HG03520 (cell line): ENCODE data around the gene FRYL.
"Not testable (repeated sequence)": the region's sequence is repeated elsewhere in the genome, so short reads cannot be mapped to it uniquely, and the experiment has no call there.

Experiments
- ATAC-seq: cut with Tn5 transposase; IDR thresholded peaks from one replicate; pipeline ENCODE4 v1.9.1; 2021; ENCODE audit warnings: mild to moderate bottlenecking, moderate library complexity; ENCODE audit not compliant: unreplicated experiment

FRYL gene

DNA sequence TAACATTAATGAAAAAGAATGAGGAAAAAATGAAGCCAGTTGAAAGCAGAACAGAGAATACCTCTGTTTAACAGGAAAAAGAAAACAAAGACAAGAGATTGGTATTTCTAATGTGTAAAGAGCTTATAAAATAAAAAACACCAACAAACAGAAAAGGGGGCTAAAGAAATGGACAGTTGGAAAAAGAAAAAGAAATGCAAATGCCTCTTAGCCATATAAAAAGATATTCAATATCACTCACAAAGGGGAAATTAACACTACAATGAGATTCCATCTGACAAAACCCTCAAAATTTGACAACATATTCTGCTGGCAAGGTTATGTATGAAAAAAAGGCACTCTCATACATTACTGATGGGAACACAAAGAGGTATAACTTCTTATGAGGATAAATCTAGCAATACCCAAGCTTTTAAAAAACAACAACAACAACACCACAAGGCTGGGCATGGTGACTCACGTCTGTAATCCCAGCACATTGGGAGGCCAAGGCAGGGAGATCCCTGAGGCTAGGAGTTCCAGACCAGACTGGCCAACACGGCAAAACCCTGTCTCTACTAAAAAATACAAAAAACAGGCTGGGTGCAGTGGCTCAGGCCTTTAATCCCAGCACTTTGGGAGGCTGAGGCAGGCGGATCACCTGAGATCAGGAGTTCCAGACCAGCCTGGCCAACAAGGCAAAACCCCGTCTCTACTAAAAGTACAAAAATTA lies 75.8 kb downstream of the FRYL start:
- no peak for ATAC-seq

DNA sequence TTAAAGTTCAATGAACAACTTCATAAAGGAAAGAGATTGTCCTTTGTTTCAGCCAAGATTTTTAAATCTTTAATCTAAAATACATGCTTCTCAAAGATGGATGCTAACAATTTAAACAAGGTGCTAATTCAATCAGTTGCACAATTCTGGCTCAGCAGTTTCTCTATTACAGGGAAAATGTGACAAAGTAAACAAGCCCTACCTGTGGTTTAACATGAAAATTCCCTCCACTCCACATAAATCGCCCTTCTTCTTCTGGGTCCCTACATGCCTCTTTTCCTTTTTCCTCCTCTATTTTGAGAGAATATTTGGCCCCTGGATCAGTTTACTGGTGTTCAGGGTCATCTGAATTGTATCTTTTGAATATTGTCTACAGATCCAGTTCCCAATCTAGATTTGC lies 80.6 kb downstream of the FRYL start:
- no peak for ATAC-seq

DNA sequence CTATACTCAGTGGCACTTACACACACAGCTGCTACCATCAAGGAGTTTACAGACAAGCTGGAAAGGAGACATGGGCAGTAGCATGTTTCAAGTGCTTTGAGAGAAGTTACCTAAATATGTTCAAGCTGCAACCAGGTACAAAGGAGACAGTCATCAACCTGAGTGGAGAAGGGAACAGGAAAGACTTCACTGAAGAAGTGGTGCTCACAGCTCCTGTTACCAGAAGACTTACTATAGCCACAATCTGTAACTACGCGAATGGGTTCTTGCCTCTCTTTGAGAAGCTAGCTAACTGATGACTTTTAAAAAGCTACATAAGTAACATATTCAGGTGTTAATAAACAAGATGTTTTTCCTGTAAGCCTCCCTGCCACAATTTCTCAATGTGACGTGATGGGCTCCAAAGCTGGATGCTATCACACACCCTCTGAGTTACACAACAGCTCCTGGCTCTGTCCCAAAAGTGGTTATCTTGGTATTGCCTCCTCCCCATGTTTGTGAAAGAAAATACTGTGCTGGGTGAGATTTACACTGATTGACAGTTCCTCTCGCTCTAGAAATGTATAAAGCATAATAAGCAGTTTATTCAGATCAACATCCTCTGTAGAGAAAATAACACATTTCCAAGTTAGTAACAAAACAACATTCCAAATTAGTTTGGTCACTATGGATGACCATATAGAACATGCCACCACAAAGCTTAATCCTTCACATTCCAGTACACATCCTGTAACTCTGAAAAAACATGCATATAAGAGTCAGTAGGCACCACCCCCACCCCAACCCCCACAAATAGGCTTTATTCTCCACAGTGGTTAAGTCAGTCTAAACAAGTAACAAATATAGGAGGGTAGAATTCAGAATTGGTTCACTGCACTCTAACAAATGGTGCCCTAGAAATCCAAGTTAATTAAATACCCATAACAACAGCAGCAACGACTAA lies 81.8 kb downstream of the FRYL start:
- no peak for ATAC-seq

DNA sequence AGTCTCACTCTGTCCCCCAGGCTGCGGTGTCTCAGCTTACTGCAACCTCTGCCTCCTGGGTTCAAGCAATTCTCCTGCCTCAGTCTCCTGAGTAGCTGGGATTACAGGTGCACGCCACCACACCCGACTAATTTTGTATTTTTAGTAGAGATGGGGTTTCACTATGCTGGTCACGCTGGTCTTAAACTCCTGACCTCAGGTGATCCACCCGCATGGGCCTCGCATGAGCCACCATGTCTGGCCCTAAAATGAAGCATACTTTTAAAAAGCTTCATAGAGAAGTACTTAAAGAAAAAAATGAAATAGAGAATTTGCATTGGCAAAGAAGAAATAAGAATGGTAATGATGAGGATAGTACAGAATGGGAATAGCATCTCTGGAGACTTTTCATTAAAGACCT lies 82.6 kb downstream of the FRYL start:
- ATAC-seq, result not testable (repeated sequence)

DNA sequence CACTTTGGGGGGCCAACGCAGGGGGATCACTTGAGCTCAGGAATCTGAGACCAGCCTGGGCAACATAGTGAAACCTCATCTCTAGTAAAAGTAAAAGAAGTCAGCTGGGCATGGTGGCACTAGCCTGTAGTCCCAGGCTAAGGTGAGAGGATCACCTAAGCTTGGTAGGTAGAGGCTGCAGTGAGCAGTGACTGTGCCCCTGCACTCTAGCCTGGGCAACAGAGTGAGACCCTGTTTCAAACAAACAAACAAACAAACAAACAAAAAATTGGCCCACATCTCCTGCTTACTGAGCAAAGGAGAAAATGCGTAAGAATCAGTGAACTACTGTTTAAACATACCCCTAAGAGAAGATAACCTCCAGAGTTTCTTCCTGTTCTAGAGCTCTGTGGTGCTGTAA lies 85.3 kb downstream of the FRYL start:
- ATAC-seq, result no peak

DNA sequence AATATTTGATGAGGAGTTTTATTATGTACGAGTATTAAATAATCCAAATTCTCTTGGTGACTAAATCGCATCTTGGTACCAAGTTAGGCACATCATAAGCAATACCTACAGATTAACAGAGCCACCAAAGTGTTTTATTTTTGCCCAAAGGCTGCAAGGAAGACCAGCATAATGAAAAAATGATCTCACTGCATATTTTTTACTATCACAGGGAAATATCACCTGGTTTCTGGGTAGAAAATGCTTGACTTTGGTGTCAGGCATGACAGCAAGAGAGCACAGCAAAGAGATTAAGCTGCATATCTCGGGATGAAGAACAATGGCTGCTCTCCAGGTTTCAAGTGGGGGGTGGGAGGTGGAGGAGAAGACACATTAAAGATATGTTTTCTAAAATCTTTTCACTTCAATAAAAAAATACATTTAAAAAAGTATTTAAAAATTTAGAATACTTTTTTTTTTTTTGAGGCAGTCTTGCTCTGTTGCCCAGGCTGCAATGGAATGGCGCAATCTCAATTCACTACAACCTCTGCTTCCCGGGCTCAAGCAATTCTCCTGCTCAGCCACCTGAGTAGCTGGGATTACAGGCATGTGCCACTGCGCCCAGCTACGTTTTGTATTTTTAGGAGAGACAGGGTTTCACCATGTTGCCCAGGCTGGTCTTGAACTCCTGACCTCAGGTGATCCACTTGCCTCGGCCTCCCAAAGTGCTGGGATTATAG lies 86.1 kb downstream of the FRYL start:
- no peak for ATAC-seq

DNA sequence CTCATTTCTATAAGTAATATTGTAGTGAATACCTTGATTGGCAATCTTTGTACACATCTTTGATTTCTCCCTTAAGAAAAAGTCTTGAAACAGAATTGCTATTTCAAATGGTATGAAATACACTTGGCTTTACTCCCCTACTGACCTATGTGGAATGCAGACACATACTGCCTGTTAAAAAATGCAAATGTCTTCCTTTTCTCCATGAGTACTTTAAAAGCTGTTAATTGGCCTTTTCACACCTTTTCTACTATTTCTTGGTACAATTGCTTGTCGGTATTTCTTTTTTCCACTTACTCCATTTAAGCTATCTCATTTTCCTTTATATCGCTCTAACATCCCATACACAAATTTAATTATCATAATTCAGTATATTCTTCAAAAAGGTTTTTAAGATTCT lies 87.2 kb downstream of the FRYL start:
- no peak for ATAC-seq

DNA sequence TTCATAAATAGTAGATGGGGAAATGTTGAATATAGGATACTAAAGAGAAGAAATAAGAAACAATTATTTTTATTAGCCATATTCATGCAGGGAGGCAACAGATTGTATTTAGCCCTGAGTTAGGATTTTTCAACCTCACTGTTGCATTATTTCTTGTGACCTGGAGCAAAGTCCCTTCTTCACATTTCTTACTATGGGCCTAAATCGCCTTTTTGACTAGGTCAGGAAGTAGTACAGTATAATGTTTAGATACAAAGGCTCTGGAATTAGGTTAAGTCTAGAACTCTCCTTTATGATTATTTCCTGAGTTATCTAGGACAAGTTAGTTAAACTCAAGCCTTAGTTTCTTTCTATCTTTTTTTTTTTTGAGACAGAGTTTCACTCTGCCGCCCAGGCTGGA lies 88.0 kb downstream of the FRYL start:
- no peak for ATAC-seq

DNA sequence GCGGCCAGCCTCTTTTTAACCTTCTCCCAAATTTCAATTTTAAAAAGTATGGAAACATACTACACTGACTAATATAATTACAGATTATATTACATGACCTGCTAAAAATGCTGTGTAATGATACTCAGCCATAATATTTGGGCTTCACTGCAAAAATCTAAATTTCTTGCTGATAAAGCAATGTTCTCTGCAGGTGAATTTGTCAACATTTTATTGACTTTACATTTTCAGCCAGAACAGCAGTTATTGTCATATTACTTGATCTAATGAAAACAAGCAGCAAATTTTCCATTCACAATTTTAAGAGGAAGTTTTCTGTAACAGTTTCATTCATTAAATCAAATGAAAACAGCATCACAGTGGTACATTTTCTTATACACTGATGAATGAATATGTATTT lies 91.1 kb downstream of the FRYL start:
- no peak for ATAC-seq

DNA sequence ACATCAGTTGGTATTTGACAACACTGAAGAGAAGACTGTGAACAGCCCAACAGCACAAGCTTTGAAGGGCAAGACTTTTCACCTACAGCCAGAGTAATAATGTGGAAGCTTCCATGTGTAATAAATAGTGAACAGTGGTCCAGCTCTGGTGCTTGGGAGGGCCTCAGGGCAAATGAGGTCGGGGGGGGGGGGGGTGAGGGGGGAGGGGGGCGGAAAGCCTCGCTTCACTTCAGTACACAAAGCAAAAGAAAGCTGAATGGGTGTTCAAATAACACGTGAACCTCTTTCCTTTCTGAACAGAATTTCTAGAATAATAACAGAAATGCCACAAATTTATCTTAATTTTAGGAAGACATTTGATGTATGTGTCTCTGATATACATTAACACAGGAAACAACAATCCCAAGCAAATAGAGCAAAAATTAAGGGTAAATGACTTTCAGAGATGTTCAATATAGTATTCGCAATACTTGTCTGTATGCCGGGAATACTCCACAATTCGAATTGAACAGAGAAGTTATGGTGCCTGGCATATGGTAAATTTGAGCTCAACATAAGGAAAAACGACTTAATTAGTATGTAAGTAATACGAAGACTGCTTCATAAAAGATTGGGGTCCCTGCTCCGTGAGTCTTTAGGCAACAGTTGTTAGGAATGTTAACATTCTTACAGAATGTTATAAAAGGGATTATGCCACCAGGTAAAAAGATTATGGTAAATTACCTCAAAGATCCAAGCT lies 92.6 kb downstream of the FRYL start:
- no peak for ATAC-seq

DNA sequence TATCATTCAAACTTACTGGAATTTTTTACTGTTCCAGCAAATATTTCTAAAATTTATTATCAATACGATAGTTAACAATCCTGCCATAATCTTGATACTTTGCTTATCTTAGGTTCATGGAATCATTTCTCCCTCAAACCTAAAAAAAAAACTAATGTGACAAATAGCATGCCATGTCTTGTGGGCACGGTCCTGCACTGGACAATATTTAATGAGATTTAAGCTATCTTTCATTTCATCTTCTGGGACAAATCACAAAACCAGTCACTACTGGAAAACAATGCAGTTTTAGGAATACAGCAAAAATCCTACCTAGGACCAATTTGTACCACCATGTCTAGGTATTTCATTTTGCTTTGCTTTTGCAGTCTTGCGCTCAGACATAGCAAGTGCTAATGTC lies 93.7 kb downstream of the FRYL start:
- ATAC-seq, result no peak

DNA sequence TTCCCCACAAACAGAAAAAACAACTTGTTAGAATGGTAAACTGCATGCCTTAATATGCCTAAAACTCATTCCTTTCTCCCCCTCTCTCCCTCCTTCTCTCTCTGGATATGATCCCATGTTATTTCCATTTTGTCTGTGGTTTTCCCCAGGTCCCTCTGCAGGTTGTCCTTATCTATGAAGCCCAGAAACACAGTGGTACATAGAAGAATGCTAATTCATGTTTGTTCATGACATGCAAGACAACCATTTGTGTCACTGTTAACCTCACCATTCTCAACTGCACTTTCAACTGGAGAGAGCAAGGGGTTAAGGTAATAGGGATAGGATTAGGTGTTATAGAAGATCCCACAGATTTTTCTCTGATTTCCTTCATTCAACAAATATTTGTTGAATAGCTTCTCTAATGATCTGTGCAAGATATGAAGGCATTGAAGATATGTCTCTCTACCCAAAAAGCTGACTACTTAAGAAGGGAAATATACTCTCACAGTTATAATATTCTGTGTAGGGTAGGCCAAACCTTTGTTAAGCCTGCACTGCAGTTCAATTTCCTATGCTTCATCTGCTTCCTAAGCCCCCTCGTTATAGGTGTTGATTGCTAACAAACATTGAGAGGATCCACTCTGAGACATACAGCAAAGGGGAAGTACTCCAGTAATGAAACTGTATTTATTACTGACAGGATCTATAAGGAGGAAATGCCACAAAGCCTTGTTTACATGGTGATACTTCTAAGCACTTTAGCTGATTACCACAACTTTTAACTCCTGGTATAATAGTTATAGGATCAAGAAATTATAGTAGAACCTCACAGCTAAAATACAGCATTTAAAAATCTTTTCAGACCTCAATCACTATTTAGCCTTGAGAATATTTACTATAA lies 96.1 kb downstream of the FRYL start:
- ATAC-seq, result peak; percentile 75

DNA sequence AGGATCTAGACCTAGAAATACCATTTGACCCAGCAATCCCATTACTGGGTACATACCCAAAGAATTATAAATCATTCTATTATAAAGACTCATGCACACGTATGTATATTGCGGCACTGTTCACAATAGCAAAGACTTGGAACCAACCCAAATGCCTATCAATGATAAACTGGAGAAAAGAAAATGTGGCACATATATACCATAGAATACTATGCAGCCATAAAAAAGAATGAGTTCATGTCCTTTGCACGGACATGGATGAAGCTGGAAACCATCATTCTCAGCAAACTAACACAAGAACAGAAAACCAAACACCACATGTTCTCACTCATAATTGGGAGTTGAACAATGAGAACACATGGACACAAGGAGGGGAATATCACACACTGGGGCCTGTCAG lies 97.2 kb downstream of the FRYL start:
- ATAC-seq, result not testable (repeated sequence)

DNA sequence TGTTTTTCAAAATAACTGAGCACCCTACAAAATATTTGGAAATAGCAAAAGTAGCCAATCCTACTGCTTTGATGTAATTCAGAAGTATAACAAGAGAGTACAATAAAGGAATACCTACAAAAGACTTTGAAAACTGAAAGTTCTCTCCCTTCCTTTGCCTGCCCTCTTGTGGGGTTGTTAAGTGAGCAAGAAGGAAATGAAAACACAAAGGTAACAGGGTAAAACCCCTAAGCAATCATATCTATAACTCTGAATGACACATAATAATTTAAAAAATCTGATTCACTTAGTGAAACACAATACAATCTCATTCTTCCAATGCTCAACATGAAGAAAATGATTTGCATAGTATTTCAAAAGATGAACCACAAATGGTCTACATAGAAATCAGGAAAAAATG lies 98.2 kb downstream of the FRYL start:
- ATAC-seq, result peak; percentile 71

DNA sequence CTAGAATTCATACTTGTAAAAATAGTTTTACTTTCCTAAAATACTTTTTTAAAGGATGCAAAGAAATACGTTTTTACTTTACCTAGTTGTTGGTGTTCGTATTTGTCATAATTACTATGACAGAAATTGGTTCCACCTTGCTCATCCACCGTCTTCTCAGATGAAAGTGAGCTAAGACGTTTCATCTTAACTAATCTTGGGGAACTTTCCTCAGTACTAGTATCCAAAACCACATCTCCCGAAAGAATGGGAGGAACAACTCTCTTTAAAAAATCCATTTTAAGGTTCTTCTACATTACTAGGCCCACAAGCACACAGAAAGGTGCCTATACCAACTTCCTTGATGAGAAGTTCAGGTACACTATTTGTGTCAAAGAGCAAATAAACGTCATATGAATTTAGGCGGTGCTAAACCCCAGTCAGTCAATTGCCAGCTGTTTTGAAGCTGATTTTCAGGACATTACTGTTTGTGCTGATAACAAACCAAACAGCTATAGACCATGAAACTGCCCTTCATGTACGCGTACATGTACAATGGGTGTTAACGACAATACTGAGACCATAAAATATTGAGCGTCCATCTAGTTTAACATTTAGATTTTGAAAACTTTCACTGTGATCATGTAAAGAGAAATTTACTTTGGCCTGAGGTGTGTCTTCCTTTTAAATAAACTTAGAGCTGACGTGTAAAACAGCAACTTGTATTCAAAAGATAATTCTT lies 99.1 kb downstream of the FRYL start:
- no peak for ATAC-seq

DNA sequence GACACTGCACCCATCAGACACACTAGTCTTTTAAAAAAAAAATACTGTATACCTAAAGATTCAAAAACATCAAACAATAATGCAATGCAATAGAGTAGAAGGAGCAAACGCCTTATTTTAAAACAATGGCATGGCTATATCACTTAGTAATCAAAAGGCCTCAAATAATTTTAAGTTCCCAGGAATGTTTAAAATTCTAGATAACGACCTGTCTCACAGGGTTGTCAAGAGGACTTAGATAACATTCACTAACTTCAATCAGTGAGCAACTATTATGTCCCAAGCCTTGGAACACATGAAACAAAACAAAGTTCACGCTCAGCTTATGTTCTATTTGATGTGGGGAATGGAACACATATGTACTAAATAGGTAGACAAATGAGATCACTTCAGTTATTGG lies 106.5 kb downstream of the FRYL start:
- no peak for ATAC-seq

DNA sequence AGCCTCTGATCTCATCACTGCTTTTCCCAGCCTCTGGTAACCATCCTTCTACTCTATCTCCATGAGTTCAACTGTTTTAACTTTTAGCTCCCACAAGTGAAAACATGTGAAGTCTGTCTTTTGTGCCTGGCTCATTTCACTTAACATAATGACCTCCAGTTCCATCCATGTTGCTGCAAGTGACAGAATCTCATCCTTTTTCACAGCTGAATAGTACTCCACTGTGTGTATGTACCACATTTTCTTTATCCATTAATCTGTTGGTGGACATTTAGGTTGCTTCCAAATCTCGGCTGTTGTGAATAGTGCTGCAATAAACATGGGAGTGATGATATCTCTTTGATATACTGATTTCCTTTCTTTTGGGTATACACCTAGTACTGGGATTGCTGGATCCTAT lies 109.5 kb downstream of the FRYL start:
- no peak for ATAC-seq

DNA sequence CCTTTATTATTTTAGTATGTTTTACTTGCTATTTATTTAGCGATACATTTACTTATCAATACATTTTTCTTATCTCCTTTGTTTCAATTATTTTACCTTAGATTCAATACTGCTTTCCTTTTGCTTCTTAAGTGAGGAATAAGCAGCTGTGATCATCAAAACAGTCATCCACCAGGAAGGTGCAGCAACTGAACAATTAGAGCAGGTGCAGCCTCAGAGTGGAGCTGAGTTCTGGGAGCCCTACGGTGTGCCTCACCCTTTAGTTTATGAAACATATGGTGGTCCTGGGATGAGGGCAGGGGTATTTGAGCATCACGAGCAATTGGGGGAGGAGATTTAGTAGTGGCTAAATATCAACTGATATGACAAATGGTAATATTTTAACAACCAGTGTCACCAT lies 111.0 kb downstream of the FRYL start:
- no peak for ATAC-seq

DNA sequence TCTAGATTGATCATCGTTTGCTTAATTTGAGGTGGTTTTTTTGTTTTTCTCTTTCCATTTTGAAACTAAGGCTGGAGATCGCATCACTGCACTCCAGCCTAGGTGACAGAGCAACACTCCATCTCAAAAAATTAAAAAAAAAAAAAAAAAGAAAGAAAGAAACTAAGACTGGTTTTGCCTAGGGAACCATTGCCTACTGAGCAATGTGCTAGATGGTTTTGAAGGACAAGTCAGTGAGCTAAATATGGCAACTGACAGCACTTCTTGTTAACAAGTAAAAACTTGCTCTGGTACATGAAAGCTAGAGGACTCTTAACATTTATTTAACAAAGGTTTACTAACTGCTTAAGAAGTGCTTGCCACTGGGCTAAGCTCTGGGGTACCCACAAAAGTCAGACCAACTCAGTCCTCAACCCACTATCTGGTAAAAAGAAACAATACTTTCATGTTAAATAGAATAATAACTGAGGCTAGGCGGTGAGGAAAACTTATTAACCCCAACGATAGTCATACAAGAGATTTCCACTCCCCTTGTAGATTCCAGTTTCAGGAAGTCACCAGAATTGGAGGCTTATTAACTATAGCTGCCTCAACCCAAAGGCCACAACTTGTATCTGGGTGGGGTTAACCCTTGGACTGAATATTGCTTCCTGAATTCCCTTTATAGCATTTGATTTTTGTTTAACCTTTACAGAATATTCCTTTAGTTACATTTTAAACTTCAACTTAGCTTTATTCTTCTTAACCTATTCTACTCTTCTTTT lies 111.6 kb downstream of the FRYL start:
- no peak for ATAC-seq
